Measurements from ENCODE around the gene RSPO3.

The RSPO3 gene

DNA sequence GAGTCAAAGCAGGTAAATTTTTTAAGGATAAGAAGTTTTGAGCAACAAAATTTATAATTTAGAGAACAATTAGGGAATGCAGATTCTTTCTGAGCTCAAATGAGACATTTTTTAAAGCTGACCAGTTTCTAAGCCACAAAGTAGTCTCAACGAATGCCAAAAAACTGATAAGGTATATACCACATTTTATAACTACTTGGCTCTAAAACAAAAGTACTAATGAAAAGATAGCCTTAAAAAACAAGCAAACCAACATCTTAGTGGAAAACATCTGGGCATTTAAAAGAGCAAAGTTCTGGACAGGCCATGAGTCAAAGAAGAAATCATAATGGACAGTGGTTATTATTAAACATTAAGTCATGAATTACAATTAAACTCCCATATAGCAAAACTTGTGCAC is 125.0 kb downstream of the RSPO3 start:
- Histone ChIP-seq H3K4me1 (ENCODE audit: low read depth, poor library complexity, severe bottlenecking) (no peaks in the 10 kb centered on the region), H3K27me3 (ENCODE audit: insufficient read depth, low read depth) (no peaks in the 10 kb centered on the region), H3K9ac (no peak overlapping the region), H3K79me2 (ENCODE audit: insufficient read depth, low read depth) (no peaks in the 10 kb centered on the region), H3K36me3 (ENCODE audit: insufficient read depth) (no peaks in the 10 kb centered on the region), H4K20me1 (ENCODE audit: insufficient read depth) (no peaks in the 10 kb centered on the region), H3K4me2 (no peak overlapping the region), H3K4me3 (IDR thresholded peaks at IDR 0.05; ENCODE audit: insufficient read depth, low read depth, low read length) (no peak overlapping the region), H3K27ac (no peak overlapping the region), H2AFZ (ENCODE audit: low read depth) (no peak overlapping the region)
- TF ChIP-seq, protein P1, sequence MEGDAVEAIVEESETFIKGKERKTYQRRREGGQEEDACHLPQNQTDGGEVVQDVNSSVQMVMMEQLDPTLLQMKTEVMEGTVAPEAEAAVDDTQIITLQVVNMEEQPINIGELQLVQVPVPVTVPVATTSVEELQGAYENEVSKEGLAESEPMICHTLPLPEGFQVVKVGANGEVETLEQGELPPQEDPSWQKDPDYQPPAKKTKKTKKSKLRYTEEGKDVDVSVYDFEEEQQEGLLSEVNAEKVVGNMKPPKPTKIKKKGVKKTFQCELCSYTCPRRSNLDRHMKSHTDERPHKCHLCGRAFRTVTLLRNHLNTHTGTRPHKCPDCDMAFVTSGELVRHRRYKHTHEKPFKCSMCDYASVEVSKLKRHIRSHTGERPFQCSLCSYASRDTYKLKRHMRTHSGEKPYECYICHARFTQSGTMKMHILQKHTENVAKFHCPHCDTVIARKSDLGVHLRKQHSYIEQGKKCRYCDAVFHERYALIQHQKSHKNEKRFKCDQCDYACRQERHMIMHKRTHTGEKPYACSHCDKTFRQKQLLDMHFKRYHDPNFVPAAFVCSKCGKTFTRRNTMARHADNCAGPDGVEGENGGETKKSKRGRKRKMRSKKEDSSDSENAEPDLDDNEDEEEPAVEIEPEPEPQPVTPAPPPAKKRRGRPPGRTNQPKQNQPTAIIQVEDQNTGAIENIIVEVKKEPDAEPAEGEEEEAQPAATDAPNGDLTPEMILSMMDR (conservative IDR thresholded peaks at IDR 0.05; ENCODE audit: low read depth, low read length), result no peak
